IMR-90 (cell line): Measurements from ENCODE around the gene GMPPA. TPM values are rescaled to one million over a fixed set of nuclear protein-coding genes. Genes with fewer than 3 reads are reported as not detected.
A peak's percentile ranks its signal among the peaks of the same experiment; 100 is the strongest.

Experiments
- ATAC-seq: fragments of 200-7000 bp; cut with Tn5 transposase; 2 replicates; pipeline ENCODE4 v1.9.1; 2020; ENCODE audit warnings: low read depth, mild to moderate bottlenecking, moderate library complexity
- BruUV-seq: library from RNA; stranded (reverse); fragments of 400-500 nt; replicated peaks from 2 replicates; lab custom pipeline; 2021; lab: Mats Ljungman, UMichigan
- CTCF ChIA-PET: fragments of 300-600 bp; formaldehyde crosslinking; extraction: SDS; loops from one replicate; lab custom pipeline; 2021; ENCODE audit warnings: antibody characterized with exemption; lab: Yijun Ruan, JAX
- POLR2A ChIA-PET: fragments of 300-600 bp; sonication (Branson Sonifier 250); formaldehyde crosslinking; loops from one replicate; lab custom pipeline; 2022; ENCODE audit warnings: antibody characterized with exemption; ENCODE audit not compliant: unreplicated experiment; lab: Charles Lee
- DNase-seq: peaks from one replicate; pipeline ENCODE4 v3.0.0; 2013
- H2AFZ ChIP-seq: replicated peaks from 2 replicates; pipeline ENCODE3; 2013; ENCODE audit warnings: low read length, mild to moderate bottlenecking; ENCODE audit not compliant: poor library complexity
- H2AK5ac ChIP-seq: 2 replicates; pipeline ENCODE4 v1.6.1; 2013; ENCODE audit warnings: low read depth, low read length, inconsistent platforms
- H2AK9ac ChIP-seq: replicated peaks from 2 replicates; pipeline ENCODE3; 2013; ENCODE audit warnings: mild to moderate bottlenecking, low read depth, low read length, moderate library complexity; ENCODE audit not compliant: poor library complexity
- H2BK120ac ChIP-seq: 2 replicates; pipeline ENCODE4 v1.6.1; 2013; ENCODE audit warnings: low read depth, low read length, inconsistent platforms
- H2BK15ac ChIP-seq: 3 replicates; pipeline ENCODE4 v1.6.1; 2013; ENCODE audit warnings: low read depth, low read length, inconsistent platforms
- H2BK20ac ChIP-seq: 2 replicates; pipeline ENCODE4 v1.6.1; 2013; ENCODE audit warnings: low read depth, mild to moderate bottlenecking, inconsistent platforms, low read length, moderate library complexity
- H2BK5ac ChIP-seq: 2 replicates; pipeline ENCODE4 v1.6.1; 2013; ENCODE audit warnings: mild to moderate bottlenecking, low read depth, low read length, inconsistent platforms; ENCODE audit not compliant: poor library complexity, severe bottlenecking
- H3K14ac ChIP-seq: replicated peaks from 2 replicates; pipeline ENCODE4 v1.6.1; 2013; ENCODE audit warnings: low read depth, low read length, inconsistent platforms
- H3K18ac ChIP-seq: 2 replicates; pipeline ENCODE4 v1.6.1; 2013; ENCODE audit warnings: low read depth, low read length, control low read depth
- H3K23ac ChIP-seq: 2 replicates; pipeline ENCODE4 v1.6.1; 2013; ENCODE audit warnings: low read depth, low read length, inconsistent platforms
- H3K27ac ChIP-seq: 2 replicates; pipeline ENCODE4 v1.5.1; 2013; ENCODE audit warnings: mild to moderate bottlenecking, control low read depth, low read length; ENCODE audit not compliant: insufficient read depth
- H3K27me3 ChIP-seq: 2 replicates; pipeline ENCODE4 v1.6.1; 2013; ENCODE audit warnings: low read length; ENCODE audit not compliant: control insufficient read depth, insufficient read depth
- H3K36me3 ChIP-seq: 2 replicates; pipeline ENCODE4 v1.6.1; 2013; ENCODE audit warnings: low read length, mixed read lengths; ENCODE audit not compliant: control insufficient read depth, insufficient read depth
- H3K4ac ChIP-seq: 2 replicates; pipeline ENCODE4 v1.6.1; 2013; ENCODE audit warnings: low read depth, low read length, inconsistent platforms
- H3K4me1 ChIP-seq: 2 replicates; pipeline ENCODE4 v1.6.1; 2013; ENCODE audit warnings: low read length, mixed read lengths; ENCODE audit not compliant: control insufficient read depth, insufficient read depth
- H3K4me2 ChIP-seq: 2 replicates; pipeline ENCODE4 v1.6.1; 2013; ENCODE audit warnings: low read depth, mild to moderate bottlenecking, control low read depth, low read length, moderate library complexity
- H3K4me3 ChIP-seq: 2 replicates; pipeline ENCODE4 v1.5.1; 2013; ENCODE audit warnings: low read depth, mild to moderate bottlenecking, control low read depth, low read length, moderate library complexity; ENCODE audit not compliant: insufficient read depth
- H3K56ac ChIP-seq: 2 replicates; pipeline ENCODE4 v1.6.1; 2013; ENCODE audit warnings: low read length, inconsistent platforms; ENCODE audit not compliant: insufficient read depth; ENCODE audit errors: extremely low read depth
- H3K79me1 ChIP-seq, 2 experiments: 2 replicates each; pipeline ENCODE4 v1.6.1; 2013; ENCODE audit warnings: low read length in 2 of 2, inconsistent platforms in 1 of 2, low read depth in 1 of 2
- H3K9ac ChIP-seq: 2 replicates; pipeline ENCODE4 v1.6.1; 2013; ENCODE audit warnings: low read depth, low read length, control low read depth
- H3K9me1 ChIP-seq: 2 replicates; pipeline ENCODE4 v1.6.1; 2013; ENCODE audit warnings: low read length, inconsistent platforms; ENCODE audit not compliant: insufficient read depth
- H3K9me3 ChIP-seq: 2 replicates; pipeline ENCODE4 v1.6.1; 2013; ENCODE audit warnings: low read length; ENCODE audit not compliant: control insufficient read depth, insufficient read depth
- H4K20me1 ChIP-seq: 2 replicates; pipeline ENCODE4 v1.6.1; 2013; ENCODE audit warnings: low read length, inconsistent platforms; ENCODE audit not compliant: insufficient read depth
- H4K5ac ChIP-seq: 2 replicates; pipeline ENCODE4 v1.6.1; 2013; ENCODE audit warnings: mild to moderate bottlenecking, low read depth, low read length, control low read depth
- H4K8ac ChIP-seq, 2 experiments: 2 replicates each; pipeline ENCODE4 v1.6.1; 2013; ENCODE audit warnings: low read depth in 2 of 2, low read length in 2 of 2, control low read depth in 1 of 2, inconsistent platforms in 1 of 2
- H4K91ac ChIP-seq: 2 replicates; pipeline ENCODE4 v1.6.1; 2013; ENCODE audit warnings: low read depth, low read length, inconsistent platforms; ENCODE audit not compliant: insufficient read depth
- BHLHE40 ChIP-seq: fragments of 150-350 bp; IDR thresholded peaks from 2 replicates; pipeline ENCODE4 v1.6.1; 2016; ENCODE audit warnings: mild to moderate bottlenecking, low read depth, low read length
- CEBPB ChIP-seq: IDR thresholded peaks from 2 replicates; pipeline ENCODE4 v1.6.1; 2012; ENCODE audit warnings: low read depth, low read length, improper control_type of control experiment
- CHD1 ChIP-seq: IDR thresholded peaks from 2 replicates; pipeline ENCODE4 v1.6.1; 2012; ENCODE audit warnings: low read depth, low read length, improper control_type of control experiment
- FOS ChIP-seq: fragments of 150-350 bp; IDR thresholded peaks from 2 replicates; pipeline ENCODE4 v1.6.1; 2016; ENCODE audit warnings: low read depth, low read length
- MAFK ChIP-seq: IDR thresholded peaks from 2 replicates; pipeline ENCODE4 v1.6.1; 2012; ENCODE audit warnings: low read depth, low read length, improper control_type of control experiment
- MAZ ChIP-seq: IDR thresholded peaks from 2 replicates; pipeline ENCODE4 v1.6.1; 2012; ENCODE audit warnings: low read depth, mild to moderate bottlenecking, low read length, improper control_type of control experiment, moderate library complexity, borderline replicate concordance
- MXI1 ChIP-seq: IDR thresholded peaks from 2 replicates; pipeline ENCODE4 v1.6.1; 2012; ENCODE audit warnings: low read depth, mild to moderate bottlenecking, low read length, moderate library complexity, borderline replicate concordance
- NFE2L2 ChIP-seq: fragments of 150-350 bp; IDR thresholded peaks from 2 replicates; pipeline ENCODE4 v1.6.1; 2016; ENCODE audit warnings: low read depth, mild to moderate bottlenecking, low read length
- POLR2A ChIP-seq: IDR thresholded peaks from 2 replicates; pipeline ENCODE4 v1.6.1; 2012; ENCODE audit warnings: mild to moderate bottlenecking, low read depth, low read length
- RAD21 ChIP-seq: IDR thresholded peaks from 2 replicates; pipeline ENCODE4 v1.6.1; 2012; ENCODE audit warnings: low read length, improper control_type of control experiment
- RCOR1 ChIP-seq: IDR thresholded peaks from 2 replicates; pipeline ENCODE4 v1.6.1; 2012; ENCODE audit warnings: mild to moderate bottlenecking, low read length, improper control_type of control experiment; ENCODE audit not compliant: insufficient replicate concordance
- RFX5 ChIP-seq: IDR thresholded peaks from 2 replicates; pipeline ENCODE4 v1.8.0; 2012; ENCODE audit warnings: low read depth, mild to moderate bottlenecking, low read length, moderate library complexity
- SMC3 ChIP-seq: fragments of 150-350 bp; IDR thresholded peaks from 2 replicates; pipeline ENCODE4 v1.6.1; 2016; ENCODE audit warnings: low read depth, mild to moderate bottlenecking, antibody characterized with exemption, low read length, moderate library complexity
- WGBS, 2 experiments: methylation state at CpG; one replicate each; pipeline versions ENCODE4 v1.1.5 to v1.1.7; 2013; ENCODE audit warnings: missing lambda C conversion rate in 2 of 2; ENCODE audit not compliant: insufficient read length in 1 of 2; ENCODE audit errors: extremely low coverage in 2 of 2; 5-methylcytosine and 5-hydroxymethylcytosine counted together
- dilution Hi-C: fragments of 300-500 bp; cut with HindIII; formaldehyde crosslinking; loops from one replicate; pipeline ENCODE4 v1.14.3; 2018; ENCODE audit warnings: low sequenced_read_pairs; ENCODE audit not compliant: unreplicated experiment
- in situ Hi-C: fragments of 300-500 bp; cut with MboI; formaldehyde crosslinking; loops from 3 replicates; pipeline ENCODE4 v1.14.3; 2019; ENCODE audit warnings: low sequenced_read_pairs, inconsistent platforms, mixed read lengths
- intact Hi-C: fragments of 100-400 bp; cut with micrococcal nuclease; formaldehyde crosslinking; loops from 2 replicates; pipeline ENCODE4 v1.10.0; 2022
- polyA plus RNA-seq, 3 experiments: library from polyadenylated mRNA; depleted of rRNA; stranded (reverse); fragments of >200 nt; gene quantifications; 2 replicates each; pipeline ENCODE4 v1.2.3, GENCODE V29; 2012; ENCODE audit warnings: low replicate concordance in 1 of 3
- total RNA-seq: library from RNA; depleted of rRNA; stranded (reverse); fragments of >200 nt; gene quantifications from 2 replicates; pipeline ENCODE4 v1.2.3, GENCODE V29; 2012
- TF ChIP-seq, protein P1 (sequence below): fragments of 150-350 bp; IDR thresholded peaks from 2 replicates; pipeline ENCODE4 v1.6.1; 2016; ENCODE audit warnings: low read depth, mild to moderate bottlenecking, low read length, moderate library complexity, borderline replicate concordance
- TF ChIP-seq, protein P2 (sequence below): conservative IDR thresholded peaks from 2 replicates; pipeline ENCODE4 v1.5.1; 2012; ENCODE audit warnings: mild to moderate bottlenecking, low read depth, low read length, improper control_type of control experiment
- TF ChIP-seq, protein P3 (sequence below): fragments of 150-350 bp; IDR thresholded peaks from 2 replicates; pipeline ENCODE4 v1.6.1; 2017; ENCODE audit warnings: mild to moderate bottlenecking, antibody characterized with exemption, low read length, low read depth

Gene GMPPA
- total and polyA plus RNA-seq, 2 of the 4 experiments (the other 2 are of a cell fraction) = 103 to 134 TPM

- Histone ChIP-seq H2AK5ac (no peak overlapping the region), H3K4me1 (peaks cover 15% of the 10 kb centered on the region), H3K23ac (no peak overlapping the region), H3K18ac (no peak overlapping the region), H3K4me3 (no peak overlapping the region), H2BK20ac (no peak overlapping the region), H2BK120ac (no peak overlapping the region), H4K5ac (no peak overlapping the region), H3K9ac (no peak overlapping the region), H3K4me2 (no peak overlapping the region), H4K8ac (no peak overlapping the region), H3K56ac (no peak overlapping the region), H4K20me1 (no peaks in the 10 kb centered on the region; the same call in 1 of the 2 replicates), H2AK9ac (peak overlapping the region; percentile 79), H2BK15ac (no peak overlapping the region), H4K91ac (no peak overlapping the region), H3K14ac (no peak overlapping the region), H2AFZ (no peak overlapping the region), H3K9me1 (no peaks in the 10 kb centered on the region), H3K27me3 (no peaks in the 10 kb centered on the region), H3K79me1 (no peaks in the 10 kb centered on the region; a peak in 1 of 4 replicates), H3K36me3 (peaks cover 53% of the 10 kb centered on the region; the same call in 1 of the 2 replicates), H3K9me3 (no peaks in the 10 kb centered on the region), H2BK5ac (no peak overlapping the region), H3K27ac (no peak overlapping the region), H3K4ac (no peak overlapping the region)
- DNase-seq (no peak), ATAC-seq (no peak)
- dilution Hi-C loops = no loop called here
- no TSS peak for BruUV-seq
- POLR2A ChIA-PET = interaction anchor here (1.0 kb wide), 1 partner anchor 25 kb away, joined by 3 read pairs; the partner anchor contains the start of gene GMPPA
- TF ChIP-seq MAZ = no peak
- TF ChIP-seq RFX5 = no peak
- no peak for TF ChIP-seq POLR2A
- no peak for TF ChIP-seq MAFK
- TF ChIP-seq BHLHE40 = no peak
- TF ChIP-seq, protein P1, sequence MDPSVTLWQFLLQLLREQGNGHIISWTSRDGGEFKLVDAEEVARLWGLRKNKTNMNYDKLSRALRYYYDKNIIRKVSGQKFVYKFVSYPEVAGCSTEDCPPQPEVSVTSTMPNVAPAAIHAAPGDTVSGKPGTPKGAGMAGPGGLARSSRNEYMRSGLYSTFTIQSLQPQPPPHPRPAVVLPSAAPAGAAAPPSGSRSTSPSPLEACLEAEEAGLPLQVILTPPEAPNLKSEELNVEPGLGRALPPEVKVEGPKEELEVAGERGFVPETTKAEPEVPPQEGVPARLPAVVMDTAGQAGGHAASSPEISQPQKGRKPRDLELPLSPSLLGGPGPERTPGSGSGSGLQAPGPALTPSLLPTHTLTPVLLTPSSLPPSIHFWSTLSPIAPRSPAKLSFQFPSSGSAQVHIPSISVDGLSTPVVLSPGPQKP = no peak
- TF ChIP-seq MXI1 = no peak
- TF ChIP-seq RCOR1 = no peak
- no peak for TF ChIP-seq NFE2L2
- TF ChIP-seq CHD1 = no peak
- no peak for TF ChIP-seq CEBPB
- TF ChIP-seq, protein P2, sequence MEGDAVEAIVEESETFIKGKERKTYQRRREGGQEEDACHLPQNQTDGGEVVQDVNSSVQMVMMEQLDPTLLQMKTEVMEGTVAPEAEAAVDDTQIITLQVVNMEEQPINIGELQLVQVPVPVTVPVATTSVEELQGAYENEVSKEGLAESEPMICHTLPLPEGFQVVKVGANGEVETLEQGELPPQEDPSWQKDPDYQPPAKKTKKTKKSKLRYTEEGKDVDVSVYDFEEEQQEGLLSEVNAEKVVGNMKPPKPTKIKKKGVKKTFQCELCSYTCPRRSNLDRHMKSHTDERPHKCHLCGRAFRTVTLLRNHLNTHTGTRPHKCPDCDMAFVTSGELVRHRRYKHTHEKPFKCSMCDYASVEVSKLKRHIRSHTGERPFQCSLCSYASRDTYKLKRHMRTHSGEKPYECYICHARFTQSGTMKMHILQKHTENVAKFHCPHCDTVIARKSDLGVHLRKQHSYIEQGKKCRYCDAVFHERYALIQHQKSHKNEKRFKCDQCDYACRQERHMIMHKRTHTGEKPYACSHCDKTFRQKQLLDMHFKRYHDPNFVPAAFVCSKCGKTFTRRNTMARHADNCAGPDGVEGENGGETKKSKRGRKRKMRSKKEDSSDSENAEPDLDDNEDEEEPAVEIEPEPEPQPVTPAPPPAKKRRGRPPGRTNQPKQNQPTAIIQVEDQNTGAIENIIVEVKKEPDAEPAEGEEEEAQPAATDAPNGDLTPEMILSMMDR = no peak
- TF ChIP-seq FOS = no peak
- no peak for TF ChIP-seq SMC3
- TF ChIP-seq, protein P3, sequence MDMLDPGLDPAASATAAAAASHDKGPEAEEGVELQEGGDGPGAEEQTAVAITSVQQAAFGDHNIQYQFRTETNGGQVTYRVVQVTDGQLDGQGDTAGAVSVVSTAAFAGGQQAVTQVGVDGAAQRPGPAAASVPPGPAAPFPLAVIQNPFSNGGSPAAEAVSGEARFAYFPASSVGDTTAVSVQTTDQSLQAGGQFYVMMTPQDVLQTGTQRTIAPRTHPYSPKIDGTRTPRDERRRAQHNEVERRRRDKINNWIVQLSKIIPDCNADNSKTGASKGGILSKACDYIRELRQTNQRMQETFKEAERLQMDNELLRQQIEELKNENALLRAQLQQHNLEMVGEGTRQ = no peak
- TF ChIP-seq RAD21 = no peak
- intact Hi-C loops = no loop called here
- WGBS, 2 experiments = 82% methylated on average over 13 of the region's 18 CpGs; no CpG with 5 or more reads in 1 of the 2 experiments
- CTCF ChIA-PET = interaction anchor here (1.2 kb wide), 1 partner anchor 56 kb away, joined by 4 read pairs; no protein-coding TSS in a partner anchor
- in situ Hi-C loops = no loop called here
Measured at GRCh38 chr2:219473511-219473910, 25.2 kb upstream of the GMPPA start.
